RPMI8226 (cell line): ENCODE data around the gene TP53BP2.

Experiments used
- DNase-seq: peaks from one replicate; pipeline ENCODE4 v3.0.0-alpha.2; 2015

The TP53BP2 gene

DNA sequence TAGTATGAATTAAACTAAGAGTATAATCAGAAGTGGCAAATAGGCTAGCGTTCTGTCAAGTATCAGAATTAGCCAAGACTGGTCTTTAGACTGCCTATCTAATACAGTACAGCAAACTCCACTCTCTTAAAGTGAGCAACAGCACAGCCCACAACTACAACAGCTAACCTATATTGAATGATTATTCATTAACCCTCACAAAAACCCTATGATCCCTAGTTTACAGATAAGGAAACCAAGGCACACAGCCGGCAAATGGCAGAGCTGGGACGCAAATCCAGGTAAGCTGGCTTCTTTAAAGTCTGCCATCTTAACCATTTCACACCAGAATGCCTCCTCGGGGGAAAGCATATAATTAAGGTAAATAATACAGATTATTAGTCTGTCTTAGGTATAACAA is 52.0 kb downstream of the TP53BP2 start:
- no peak for DNase-seq

DNA sequence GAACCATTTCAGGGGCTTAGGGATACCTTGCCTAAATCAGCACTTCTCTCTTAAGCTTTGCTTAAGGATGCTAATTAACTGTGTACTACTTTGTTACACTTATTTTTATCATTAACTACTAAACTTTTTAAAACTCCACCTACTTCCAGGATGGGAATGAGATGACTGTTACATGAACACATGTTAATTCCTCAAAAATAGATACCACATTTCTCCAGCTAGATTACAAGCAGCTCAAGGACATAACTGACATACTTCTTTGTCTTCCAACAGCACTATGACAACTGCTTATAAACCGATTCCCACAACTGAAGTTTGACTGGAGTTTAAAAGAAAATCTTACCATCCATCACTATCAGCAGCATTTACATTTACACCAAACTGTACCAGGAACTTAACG is 53.7 kb downstream of the TP53BP2 start:
- no peak for DNase-seq

- no peak for DNase-seq
Observed at GRCh38 chr1:223788746-223789415, 56.9 kb downstream of the TP53BP2 start.

DNA sequence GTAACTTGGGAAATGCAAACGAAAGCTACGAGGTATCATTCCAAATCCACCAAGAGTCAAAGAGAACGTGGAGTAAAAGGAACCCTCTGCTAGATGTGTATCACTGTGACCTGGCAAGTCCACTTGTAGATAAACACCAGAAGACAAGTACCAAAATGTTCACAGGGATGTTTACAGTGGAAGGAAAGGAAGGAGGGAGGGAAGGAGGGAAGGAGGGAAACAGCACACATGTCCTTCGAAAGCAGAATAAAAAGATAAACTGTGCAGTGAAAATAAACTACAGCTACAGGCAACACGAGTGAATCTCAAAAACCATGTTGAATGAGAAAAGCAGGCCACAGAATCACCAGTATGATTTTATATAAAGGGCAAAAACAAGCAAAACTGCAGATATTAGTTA is 59.9 kb downstream of the TP53BP2 start:
- no peak for DNase-seq

DNA sequence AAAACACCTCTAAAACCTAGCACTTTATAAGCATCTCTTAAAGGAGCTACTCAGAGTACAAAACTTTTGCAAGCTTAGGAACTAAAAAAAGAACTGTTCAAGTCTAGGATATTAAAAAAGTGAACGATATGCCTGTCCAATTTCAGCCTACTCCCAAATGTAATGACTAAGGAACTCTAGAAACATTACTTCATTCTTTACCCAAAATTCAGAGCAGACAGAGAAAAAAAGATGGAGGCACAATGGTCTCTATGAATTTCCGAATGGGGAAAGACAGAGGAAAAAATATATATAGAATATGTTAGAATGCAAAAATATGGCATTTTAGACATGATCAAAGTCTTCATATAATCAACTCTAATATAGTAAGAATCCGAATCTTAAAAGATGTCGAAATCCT is 61.2 kb downstream of the TP53BP2 start:
- no peak for DNase-seq

GRCh38 chr1:223783676-223784075 is 62.1 kb downstream of the TP53BP2 start:
- DNase-seq, result no peak

DNA sequence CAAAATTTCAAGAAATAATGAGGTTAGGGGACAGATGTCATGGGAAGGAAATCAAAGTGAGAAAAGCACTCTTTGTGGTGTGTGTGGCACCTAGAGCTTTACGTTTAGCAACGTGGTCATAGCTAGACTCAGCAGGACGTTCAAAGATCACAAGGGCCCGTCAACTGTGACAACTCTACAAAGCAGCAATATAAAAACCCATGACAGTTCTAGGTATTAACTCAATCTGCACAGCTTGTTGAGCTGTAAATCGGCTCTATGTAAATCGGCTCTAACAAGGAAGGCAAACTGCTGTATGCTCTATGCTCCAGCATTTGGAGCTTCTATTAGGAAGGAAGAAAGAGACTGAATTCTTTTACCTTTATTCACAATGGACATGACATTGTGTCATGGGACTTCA is 64.8 kb downstream of the TP53BP2 start:
- DNase-seq, result no peak

DNA sequence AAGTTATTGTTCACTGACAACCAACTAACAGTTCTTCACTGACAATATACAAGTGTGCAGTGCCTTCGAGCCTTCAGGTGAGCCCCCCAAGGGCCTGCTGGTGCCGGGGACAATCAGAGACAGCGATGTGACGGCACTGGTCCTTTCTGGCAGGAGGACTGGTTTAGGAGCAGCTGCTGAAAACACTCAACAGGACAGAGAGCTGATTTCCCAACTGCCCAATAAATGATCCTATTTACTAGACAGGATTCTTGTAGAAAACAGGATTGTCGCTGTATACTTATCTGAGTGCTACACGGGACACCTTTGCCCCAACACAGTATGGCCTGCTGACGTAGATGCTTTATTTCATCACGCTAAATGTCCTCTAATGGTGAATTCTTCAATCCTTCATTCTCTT is 65.4 kb downstream of the TP53BP2 start:
- no peak for DNase-seq

DNA sequence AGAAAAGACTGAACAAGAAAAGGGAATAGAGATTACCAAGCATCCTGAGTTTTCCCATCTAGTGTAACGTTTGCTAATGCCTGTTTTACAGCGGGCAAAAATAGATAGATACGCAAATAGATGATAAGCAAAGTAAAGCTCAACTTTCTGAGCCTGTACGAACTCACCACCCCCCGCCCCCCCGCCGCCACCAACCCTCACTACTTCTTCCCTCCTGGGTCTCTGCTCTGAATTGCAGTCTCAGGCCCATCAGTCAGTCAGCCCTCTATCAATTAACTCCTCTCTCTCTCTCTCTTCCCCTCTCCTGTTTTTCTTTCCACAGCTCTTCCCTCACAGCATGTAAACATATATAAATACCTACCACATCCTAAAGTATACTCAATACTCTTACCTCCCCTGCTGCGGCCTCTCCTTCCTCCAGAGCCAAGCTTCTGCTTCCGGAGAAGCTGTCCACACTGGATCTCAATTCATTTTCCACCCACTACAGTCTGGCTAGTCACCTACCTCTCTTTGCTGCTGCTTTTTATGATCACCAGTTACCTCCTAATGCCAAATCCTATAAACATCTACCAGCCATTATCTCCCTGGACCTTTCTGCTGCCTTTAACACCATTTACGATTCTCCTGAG is 68.8 kb downstream of the TP53BP2 start:
- no peak for DNase-seq

DNA sequence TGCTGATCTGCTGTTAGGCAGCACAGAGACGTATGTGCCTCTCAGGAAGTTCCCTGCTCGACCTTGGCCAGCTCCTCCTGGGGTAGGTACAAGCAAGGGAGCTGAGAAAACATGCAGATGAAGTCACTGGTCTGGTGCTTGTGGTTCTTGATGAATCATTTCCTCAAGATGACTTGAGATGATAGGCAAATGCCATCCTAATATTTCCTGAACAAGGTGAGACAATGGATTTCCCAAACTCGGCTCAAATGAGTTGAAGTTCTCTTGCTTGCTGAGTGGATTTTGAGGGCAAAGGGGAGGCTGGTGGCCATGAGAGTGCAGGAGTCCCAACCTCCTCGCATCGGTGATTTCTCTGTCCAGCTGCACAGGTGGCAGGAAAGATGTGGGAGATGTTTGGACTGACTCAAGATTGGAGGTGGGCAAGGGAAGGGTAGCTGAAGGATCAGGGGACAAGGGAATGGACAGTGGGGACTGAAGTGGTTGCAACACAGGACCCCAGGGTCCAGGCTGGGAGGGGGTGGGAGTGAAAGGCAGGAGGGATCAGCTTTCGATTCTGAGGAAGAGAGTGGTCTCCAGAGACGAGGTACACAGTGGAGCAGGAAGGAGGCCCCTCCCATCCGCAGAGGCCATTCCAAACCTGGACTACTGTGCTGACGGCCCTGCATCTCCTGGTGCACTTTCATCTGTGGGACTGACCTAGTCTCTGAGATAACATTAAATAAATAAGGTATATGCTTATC is 69.5 kb downstream of the TP53BP2 start:
- DNase-seq, result no peak

DNA sequence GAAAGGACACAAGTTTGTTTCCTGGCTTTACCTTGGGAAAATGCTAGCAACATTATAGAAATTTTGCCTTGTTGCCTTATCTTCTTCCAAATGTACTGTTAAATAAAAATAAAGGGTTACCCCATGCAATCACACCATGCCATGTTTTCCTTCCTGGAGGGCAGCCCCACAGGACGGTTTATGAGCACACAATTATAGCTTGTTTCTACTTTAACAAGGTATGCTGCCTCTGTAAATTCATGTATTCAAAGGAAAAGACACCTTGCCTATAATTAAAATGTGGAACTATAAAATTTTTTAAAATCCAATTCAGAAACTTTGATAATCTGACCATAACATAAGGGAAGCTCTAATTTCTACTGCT is 70.1 kb downstream of the TP53BP2 start:
- DNase-seq, result no peak

DNA sequence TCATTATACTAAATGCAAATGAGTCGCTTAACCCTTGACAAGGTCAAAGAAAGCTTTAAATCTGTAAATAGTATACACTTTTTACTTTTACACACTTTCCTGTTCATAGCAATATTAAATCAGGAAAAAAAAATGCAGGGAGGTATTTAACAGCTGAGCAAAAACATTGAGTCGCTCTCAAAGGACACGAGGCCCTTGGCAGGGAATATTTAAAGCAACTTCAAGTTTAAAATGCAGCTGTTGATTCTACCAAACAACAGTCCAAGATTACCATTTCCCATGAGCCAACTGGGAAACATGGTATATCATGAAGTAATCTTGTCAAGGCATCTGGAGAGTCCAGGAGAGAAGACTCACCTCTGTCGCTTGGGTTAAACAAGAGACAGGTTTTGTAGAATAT is 70.7 kb downstream of the TP53BP2 start:
- no peak for DNase-seq

DNA sequence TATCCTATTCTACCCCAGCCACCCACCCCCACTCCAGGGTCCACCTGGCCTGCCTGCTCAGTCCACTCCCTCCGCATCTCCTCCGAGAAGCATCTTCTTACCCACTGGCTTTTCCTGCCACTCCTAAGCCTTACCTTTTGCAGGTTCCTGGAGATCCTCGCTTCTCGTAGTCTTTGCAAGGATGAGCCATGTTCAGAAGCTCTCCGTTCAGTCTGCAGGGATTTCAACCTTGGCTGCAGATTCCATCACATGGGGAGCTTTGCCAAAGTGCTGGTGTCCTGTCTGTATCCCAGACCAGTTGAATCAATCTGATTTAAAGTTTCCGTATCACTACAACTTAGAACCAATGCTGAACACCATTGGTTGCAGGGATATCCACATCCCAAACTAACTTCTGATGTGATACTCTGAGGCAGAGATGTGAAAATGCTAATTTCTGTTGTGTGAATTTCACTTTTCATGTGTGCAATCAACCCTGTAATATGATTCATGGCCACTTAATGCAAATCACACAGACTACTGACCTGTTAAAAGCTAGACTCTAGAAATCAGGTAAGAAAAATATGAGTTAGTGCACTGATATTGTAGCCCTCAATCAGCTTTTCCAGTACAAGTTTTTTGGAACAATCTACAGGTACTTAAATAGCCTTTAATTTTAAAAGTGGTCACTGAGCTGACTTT is 71.5 kb downstream of the TP53BP2 start:
- DNase-seq, result no peak

- no peak for DNase-seq
Observed at GRCh38 chr1:223772771-223773160, 73.0 kb downstream of the TP53BP2 start.

DNA sequence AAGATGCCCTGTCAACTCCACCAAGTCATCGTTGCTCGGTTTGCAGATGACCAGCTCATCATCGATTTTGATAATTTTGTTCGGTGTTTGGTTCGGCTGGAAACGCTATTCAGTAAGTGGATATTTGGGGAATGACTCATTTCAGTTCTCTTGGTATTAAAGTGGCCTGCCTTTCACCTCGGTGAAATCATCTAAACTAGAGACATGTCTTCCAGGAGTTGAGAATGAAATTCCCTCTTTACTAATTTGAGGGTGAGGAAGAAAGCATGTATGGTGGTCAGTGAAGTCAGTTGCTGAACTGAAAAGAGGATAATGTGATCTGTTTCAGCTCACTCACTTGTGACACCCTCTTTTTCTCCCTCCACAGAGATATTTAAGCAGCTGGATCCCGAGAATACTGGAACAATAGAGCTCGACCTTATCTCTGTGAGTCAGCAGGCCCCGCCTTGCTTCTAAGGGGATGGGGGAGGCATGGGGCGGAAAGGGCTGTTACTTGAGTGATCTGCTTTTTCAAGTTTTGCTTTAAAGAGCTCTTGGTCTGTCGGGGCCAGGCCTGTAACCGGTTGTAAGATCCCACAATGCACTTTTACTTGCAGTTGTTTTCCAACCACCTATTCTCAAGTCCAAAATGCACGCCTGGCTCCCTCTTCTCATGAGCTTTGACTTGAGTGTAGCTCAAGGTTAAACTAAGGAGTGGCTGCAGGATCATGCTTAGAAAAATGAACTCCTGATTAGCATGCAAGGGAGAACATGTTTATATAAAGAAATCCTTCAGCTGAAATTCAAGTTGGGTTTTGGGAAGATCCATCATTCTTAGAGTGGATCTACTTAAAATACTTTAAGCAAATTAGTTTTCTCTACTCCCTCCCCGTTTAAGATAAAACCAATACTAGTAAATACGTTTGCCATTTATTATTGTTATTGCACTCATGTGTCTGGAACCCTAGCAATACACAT is 73.7 kb downstream of the TP53BP2 start:
- no peak for DNase-seq

DNA sequence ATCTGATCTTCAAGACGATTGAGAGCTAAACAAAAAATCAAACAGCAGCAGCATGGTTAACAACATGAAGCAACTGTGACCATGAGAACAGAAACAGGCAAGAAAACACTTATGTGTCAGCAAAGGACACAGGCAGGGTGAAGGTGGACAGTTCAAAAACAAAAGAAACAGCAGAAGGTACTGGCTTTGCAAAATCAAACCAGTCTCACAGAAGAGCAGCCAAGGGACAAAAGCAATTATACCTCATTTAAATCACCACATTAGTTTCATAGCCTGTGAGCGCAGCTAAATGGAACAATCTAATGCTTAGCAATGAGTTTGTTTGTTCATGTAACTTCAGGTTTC is 74.3 kb downstream of the TP53BP2 start:
- DNase-seq, result no peak

DNA sequence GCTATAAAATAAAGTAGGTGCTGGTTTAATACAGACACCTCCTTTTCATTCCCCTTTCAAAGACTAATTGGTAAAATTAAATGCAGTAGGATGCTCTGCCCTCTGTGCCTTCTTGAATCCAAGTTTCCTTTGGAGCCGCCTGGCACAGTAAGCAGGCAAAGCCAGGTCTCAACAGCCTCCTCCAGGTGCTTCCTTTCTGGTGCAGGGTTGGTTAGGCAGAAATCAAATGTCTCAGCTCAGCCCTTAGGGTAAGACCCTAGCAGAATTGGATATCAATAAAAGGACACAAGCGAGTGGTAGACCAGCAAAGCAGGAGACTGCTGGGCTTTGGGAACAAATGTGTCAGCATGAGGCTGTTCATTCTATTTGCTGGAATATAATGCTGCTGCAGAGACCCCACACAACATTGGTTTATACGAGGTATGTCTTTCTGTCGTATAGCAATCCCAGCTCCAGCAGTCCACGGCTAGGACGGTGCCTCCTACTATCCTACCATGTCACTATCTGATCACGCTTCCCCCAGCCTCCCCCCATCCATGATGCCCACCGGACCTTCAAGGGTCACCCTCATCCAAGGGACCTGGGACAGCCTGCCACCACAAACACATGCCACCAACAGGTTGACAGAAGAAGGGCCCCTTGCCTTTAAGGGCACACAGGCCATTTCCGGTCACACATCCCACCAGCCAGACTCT is 75.0 kb downstream of the TP53BP2 start:
- DNase-seq, result no peak

- DNase-seq, result no peak
Observed at GRCh38 chr1:223765719-223766340, 79.9 kb downstream of the TP53BP2 start.

DNA sequence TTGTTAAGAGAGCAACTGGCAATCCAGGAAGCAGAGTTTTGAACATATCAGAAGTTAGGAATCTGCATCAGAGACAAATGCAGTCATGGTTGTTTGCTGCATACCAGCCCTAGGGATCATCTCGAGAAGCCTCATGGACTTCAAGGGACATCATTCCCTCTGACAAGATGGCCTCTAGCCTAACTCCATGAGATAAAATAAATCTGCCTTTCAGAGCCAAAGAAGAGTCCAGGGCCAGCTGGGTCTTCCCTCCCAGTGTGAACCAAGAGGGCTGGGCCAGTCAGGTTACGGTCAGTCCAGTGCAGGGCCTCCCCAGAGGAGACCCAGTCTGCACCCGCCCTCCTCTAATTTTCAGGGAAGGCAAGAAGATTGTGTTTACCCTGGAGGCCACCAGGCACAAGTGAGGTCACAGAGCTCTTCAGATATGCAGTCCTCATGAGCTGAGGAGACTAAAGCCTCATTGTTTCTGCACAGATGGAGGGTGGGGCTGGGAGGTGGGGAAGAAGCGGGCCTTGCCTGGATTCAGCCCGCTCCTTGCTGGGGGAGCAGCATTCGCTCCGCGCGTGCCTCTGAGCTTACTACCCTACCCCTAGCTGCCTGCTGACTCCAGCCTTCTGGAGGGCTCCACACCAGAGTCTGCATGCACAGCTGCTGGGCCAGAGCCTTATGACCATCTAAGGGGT is 80.6 kb downstream of the TP53BP2 start:
- no peak for DNase-seq

DNA sequence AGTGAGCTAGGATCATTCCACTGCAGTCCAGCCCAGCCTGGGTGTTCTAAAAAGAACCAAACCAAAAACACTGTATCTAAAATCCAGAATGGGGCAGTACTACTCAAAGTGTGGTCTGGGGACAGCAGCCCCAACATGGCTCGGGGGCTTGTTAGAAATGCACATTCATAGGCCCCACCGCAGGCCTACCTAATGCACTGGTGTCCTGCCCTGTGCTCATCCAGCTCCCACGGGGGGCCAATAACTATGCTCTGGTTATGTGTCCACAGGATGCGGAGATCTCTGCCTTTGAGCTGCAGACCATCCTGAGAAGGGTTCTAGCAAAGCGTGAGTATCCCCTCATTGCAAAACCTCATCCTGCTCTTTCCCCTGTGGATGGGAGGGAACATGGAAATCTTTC is 81.9 kb downstream of the TP53BP2 start:
- DNase-seq, result no peak

DNA sequence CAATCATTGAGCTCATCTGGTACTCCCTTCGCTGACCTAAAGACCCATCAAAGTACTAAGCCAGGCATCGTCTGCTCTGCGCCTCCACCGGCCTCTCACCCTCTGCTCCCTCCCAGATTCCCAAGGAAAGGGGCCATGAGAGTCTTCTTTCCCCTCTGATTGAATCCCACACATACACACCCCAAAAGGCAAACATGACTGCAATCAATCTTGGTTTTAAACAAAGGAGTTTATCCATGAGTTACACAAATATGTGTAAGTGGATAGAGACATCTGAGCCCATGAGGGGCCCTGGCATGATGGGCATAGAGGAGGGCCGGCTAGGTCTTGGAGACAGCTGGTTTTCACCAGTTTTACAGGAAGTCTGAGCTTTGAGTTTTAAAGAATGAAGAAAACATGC is 82.5 kb downstream of the TP53BP2 start:
- no peak for DNase-seq
